Suprapubic skin (tissue), 3 donors: ENCODE results near the gene TGFBR3.

Experiments
- EP300 ChIP-seq: sonication (generic); formaldehyde crosslinking; IDR thresholded peaks from one replicate; pipeline ENCODE4 v1.6.1; 2017; ENCODE audit warnings: antibody characterized with exemption
- TF ChIP-seq, protein P1 (sequence below), 2 donors: fragments of 200-600 bp in 1 of 2; fragments of 450-650 bp in 1 of 2; sonication (generic) in 1 of 2; IDR thresholded peaks; one replicate each; pipeline ENCODE4 v1.5.1; 2016 to 2019; ENCODE audit warnings: antibody characterized with exemption in 2 of 2, mild to moderate bottlenecking in 1 of 2, moderate library complexity in 1 of 2

GRCh38 chr1:91680556-91681155 lies 205.3 kb downstream of the TGFBR3 start:
- TF ChIP-seq, protein P1, sequence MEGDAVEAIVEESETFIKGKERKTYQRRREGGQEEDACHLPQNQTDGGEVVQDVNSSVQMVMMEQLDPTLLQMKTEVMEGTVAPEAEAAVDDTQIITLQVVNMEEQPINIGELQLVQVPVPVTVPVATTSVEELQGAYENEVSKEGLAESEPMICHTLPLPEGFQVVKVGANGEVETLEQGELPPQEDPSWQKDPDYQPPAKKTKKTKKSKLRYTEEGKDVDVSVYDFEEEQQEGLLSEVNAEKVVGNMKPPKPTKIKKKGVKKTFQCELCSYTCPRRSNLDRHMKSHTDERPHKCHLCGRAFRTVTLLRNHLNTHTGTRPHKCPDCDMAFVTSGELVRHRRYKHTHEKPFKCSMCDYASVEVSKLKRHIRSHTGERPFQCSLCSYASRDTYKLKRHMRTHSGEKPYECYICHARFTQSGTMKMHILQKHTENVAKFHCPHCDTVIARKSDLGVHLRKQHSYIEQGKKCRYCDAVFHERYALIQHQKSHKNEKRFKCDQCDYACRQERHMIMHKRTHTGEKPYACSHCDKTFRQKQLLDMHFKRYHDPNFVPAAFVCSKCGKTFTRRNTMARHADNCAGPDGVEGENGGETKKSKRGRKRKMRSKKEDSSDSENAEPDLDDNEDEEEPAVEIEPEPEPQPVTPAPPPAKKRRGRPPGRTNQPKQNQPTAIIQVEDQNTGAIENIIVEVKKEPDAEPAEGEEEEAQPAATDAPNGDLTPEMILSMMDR (IDR thresholded peaks at IDR 0.05) = no peak
- no peak for TF ChIP-seq EP300
